ENCODE measurements around the gene GRHL1.

DNA sequence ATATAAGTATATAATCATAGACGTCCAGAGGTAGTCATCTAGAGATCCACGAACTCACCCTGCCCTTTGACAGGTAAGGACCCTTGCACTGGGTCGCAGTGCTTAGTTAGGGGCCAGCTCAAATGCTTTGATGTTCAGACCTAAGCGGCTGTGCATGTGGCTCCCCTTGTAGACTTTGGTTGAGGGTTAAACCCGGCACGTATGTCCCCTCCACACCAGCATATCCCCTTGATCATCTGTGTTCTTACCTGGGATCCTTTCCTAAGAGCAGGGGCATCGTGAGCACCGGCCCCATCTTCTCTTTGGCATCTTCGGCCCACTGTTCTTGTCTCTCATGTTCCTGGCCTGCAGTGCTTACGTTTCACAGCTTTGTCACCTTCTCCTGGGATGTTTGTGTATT lies 31.4 kb downstream of the GRHL1 start:
- TF ChIP-seq POLR2AphosphoS5 (IDR thresholded peaks at IDR 0.05), result no peak
- TF ChIP-seq, protein P1, sequence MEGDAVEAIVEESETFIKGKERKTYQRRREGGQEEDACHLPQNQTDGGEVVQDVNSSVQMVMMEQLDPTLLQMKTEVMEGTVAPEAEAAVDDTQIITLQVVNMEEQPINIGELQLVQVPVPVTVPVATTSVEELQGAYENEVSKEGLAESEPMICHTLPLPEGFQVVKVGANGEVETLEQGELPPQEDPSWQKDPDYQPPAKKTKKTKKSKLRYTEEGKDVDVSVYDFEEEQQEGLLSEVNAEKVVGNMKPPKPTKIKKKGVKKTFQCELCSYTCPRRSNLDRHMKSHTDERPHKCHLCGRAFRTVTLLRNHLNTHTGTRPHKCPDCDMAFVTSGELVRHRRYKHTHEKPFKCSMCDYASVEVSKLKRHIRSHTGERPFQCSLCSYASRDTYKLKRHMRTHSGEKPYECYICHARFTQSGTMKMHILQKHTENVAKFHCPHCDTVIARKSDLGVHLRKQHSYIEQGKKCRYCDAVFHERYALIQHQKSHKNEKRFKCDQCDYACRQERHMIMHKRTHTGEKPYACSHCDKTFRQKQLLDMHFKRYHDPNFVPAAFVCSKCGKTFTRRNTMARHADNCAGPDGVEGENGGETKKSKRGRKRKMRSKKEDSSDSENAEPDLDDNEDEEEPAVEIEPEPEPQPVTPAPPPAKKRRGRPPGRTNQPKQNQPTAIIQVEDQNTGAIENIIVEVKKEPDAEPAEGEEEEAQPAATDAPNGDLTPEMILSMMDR (IDR thresholded peaks at IDR 0.05), result no peak
- TF ChIP-seq POLR2A (IDR thresholded peaks at IDR 0.05), result no peak
- TF ChIP-seq EP300 (IDR thresholded peaks at IDR 0.05), result no peak

All from suprapubic skin (tissue), 4 donors.